ENCODE data around the gene TNNI3. TPM values are rescaled to one million over a fixed set of nuclear protein-coding genes. Genes with fewer than 3 reads are reported as not detected.

Gene TNNI3
- total RNA-seq, 1 donor from 2014 or later = 0.40 TPM

DNA sequence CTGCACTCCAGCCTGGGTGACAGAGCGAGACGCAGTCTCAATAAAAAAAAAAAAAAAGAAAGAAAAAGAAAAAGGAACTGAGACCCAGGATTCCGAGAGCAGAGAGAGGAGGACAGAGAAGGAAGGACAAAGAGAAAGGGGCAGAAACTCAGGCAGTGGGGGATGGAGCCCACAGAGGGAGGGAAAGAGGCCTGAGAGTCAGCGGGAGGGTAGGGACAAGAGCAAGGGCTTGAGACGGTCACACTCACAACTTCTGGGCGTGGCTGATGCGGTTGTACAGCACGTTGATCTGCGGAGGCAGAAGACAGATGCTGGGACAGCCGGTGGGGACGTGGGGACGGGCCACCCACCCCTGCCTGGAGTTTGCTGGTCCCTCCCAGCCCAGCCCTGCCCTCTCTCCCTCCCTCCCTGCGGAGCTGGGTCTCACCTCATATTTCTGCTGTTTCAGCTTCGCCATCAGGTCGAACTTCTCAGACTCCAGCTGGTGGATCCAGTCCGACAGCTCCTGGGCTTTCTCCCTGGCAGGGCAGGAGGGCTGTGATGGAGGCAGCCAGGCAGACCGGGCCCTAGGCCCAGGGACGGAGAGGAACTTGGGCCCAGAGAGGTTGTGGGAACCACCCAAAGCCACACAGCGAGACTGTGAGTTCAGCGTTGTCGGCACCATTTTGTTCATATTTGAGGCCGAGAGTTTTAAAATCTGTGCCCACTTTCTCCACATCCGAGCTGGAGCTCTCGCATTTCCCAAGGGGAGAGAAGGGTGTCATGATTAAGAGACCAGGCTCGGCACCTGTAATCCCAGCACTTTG lies 23.7 kb downstream of the TNNI3 start:
- H3K4me3 ChIP-seq (ENCODE audit: low read depth, low read length) = no peak overlapping the region
- TF ChIP-seq, protein P1, sequence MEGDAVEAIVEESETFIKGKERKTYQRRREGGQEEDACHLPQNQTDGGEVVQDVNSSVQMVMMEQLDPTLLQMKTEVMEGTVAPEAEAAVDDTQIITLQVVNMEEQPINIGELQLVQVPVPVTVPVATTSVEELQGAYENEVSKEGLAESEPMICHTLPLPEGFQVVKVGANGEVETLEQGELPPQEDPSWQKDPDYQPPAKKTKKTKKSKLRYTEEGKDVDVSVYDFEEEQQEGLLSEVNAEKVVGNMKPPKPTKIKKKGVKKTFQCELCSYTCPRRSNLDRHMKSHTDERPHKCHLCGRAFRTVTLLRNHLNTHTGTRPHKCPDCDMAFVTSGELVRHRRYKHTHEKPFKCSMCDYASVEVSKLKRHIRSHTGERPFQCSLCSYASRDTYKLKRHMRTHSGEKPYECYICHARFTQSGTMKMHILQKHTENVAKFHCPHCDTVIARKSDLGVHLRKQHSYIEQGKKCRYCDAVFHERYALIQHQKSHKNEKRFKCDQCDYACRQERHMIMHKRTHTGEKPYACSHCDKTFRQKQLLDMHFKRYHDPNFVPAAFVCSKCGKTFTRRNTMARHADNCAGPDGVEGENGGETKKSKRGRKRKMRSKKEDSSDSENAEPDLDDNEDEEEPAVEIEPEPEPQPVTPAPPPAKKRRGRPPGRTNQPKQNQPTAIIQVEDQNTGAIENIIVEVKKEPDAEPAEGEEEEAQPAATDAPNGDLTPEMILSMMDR (conservative IDR thresholded peaks at IDR 0.05; ENCODE audit: low read depth, low read length) = no peak
- DNase-seq (ENCODE audit: low read depth) = no peak

DNA sequence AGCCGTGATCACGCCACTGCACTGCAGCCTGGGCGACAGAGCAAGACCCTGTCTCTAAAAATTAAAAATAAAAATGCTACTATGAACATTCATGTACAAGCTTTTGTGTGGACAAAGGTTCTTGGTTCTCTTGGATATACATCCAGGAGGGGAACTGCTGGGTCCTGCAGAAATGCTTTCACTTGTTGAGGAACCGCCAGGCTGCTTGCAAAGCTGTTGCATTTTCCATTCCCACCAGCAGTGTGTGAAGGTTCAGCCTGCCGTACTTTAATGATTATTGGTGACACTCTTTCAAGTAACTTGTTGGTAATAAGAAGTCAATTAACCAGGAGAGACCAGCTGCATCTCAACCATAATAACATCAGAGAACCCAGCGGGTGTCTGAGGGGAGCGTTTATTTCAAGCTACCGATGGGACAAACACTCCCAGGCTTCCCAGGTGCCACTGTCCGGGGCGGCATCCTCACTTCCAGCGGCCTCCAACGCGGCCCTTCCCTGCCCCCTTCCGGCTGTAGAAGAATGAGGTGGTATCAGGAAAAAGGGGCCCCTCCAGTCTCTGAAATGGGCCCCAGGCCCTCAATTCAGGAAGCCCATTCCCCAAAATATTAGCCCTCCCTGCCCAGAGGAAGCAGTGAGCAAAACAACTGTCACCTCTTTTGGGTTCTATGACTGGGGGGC lies 24.9 kb downstream of the TNNI3 start:
- H3K4me3 ChIP-seq (ENCODE audit: low read depth, low read length) = no peak overlapping the region
- TF ChIP-seq, protein P1 (conservative IDR thresholded peaks at IDR 0.05; ENCODE audit: low read depth, low read length) = peak; percentile 37
- no peak for DNase-seq (ENCODE audit: low read depth)

DNA sequence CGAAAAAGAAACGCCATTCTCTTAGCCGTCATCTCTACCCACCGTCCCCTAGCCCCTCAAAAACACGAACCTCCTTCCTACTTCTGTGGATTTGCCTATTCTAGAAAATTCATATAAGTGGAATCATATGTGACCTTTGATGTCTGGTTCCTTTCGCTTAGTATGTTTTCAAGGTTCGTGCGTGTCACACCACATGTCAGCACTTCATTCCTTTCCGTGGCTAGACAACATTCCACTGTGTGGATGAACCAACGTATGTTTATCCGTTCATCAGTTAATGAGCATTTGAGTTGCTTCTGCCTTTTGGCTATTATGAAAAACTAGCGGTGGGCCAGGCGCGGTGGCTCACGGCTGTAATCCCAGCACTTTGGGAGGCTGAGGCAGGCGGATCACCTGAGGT lies 26.1 kb downstream of the TNNI3 start:
- H3K4me3 ChIP-seq (ENCODE audit: low read depth, low read length) = no peak overlapping the region
- TF ChIP-seq, protein P1 (conservative IDR thresholded peaks at IDR 0.05; ENCODE audit: low read depth, low read length) = no peak
- DNase-seq (ENCODE audit: low read depth) = no peak

DNA sequence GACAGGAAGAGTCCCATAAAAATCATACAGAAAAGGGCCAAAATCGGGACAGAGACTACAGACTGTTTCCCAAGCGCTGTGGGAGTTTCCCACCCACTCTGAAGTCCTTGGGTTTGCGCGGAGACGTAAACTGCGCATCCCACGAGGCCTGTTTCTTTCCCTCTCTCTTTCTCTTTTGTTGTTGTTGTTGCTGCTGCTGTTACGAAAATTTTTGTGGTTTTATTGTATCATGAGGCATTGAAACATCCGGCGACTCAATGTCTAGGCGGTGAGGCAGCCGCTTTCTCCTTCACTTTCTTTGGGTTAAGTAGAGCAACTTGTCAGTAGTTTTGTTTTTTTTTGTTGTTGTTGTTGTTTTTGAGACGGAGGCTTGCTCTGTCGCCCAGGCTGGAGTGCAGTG lies 38.5 kb downstream of the TNNI3 start:
- TF ChIP-seq, protein P1 (conservative IDR thresholded peaks at IDR 0.05; ENCODE audit: low read depth, low read length) = no peak
- no peak overlapping the region for H3K4me3 ChIP-seq (ENCODE audit: low read depth, low read length)
- DNase-seq (ENCODE audit: low read depth) = no peak

DNA sequence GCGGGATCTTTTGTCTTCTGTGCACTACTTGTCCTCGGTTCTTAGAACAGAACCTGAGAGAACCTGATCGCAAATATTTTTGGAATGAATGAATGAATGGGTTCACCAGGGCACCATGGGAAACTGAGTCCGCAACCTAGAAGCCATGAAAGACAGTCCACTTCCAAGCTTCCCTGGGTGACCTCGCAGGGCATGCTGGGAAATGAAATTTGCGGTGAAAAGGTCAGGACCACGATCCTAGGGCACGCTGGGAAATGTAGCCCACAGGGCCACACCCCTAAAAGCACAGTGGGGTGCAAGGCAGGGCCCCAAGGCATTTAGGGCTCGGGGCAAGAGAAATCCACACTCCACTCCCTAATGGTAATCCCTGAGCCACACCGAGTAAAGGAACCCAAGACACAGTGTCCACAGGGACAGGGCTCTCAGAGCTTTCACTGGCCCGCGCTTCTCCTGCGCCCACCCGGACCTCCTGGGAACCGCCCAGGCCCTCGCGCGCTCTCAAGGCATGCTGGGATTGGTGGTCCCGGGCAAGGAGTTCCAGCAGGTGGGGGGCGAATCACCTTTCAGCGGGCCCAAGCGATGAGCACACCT lies 39.0 kb downstream of the TNNI3 start:
- TF ChIP-seq, protein P1 (conservative IDR thresholded peaks at IDR 0.05; ENCODE audit: low read depth, low read length) = no peak
- H3K4me3 ChIP-seq (ENCODE audit: low read depth, low read length) = peak overlapping the region; percentile 65
- DNase-seq (ENCODE audit: low read depth) = no peak

DNA sequence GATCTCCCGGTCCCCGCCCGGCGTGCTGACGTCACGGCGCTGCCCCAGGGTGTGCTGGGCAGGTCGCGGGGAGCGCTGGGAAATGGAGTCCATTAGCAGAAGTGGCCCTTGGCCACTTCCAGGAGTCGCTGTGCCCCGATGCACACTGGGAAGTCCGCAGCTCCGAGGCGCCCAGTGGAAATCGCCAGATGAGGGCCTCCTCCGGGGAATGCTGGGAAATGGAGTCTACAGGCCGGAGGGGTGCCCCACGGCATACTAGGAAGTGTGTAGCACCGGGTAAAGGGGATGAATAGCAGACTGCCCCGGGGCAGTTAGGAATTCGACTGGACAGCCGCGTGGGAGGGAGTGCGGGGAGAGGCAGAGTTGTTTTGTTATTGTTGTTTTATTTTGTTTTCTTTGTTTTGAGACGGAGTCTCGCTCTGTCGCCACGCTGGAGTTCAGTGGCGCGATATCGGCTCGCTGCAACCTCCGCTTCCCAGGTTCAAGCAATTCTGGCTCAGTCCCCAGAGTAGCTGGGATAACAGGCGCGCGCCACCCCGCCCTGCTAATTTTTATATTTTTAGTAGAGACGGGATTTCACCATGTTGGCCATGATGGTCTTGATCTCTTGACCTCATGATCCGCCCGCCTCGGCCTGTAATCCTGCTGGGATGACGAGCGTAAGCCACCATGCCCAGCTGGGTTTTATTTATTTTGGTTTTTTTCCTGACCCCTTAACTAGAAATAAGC lies 39.7 kb downstream of the TNNI3 start:
- TF ChIP-seq, protein P1 (conservative IDR thresholded peaks at IDR 0.05; ENCODE audit: low read depth, low read length) = no peak
- H3K4me3 ChIP-seq (ENCODE audit: low read depth, low read length) = peak overlapping the region; percentile 65
- peak; percentile 79 for DNase-seq (ENCODE audit: low read depth)

All from epithelial cell of proximal tubule (primary cell).